Measurements from ENCODE around the gene PTPN2.

PTPN2 gene

DNA sequence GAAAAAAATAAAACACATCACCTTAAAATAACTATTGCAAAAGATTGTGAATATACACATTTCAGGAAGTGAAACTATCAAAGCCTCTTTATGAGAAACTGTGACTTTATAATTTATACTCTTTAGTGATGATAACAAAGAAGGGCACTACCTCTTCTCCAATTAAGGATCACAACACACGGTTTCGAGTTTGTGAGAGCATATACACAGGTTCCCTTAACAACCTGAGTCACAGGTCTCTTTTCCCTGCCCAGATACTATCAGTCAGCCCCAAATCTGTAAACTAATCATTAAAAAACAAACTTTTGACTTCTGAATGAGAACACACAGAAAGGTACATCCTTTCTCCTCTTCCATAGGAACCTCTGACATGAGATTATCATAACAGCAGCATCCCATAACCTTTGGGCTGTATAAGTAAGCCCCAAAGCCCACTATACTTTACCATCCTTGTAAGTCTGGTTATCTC, 44.9 kb downstream of the PTPN2 start:
- H3K4me3 Mint-ChIP-seq: peak overlapping the region; percentile 76
- peaks cover 32% of the 10 kb centered on the region for H3K36me3 Mint-ChIP-seq (ENCODE audit: low read depth)
- peaks cover 61% of the 10 kb centered on the region for H3K4me1 Mint-ChIP-seq (ENCODE audit: low read depth)
- no peaks in the 10 kb centered on the region for H3K9me3 Mint-ChIP-seq
- no peaks in the 10 kb centered on the region for H3K27me3 Mint-ChIP-seq (ENCODE audit: low read depth)
- peak overlapping the region; percentile 97 for H3K27ac Mint-ChIP-seq

DNA sequence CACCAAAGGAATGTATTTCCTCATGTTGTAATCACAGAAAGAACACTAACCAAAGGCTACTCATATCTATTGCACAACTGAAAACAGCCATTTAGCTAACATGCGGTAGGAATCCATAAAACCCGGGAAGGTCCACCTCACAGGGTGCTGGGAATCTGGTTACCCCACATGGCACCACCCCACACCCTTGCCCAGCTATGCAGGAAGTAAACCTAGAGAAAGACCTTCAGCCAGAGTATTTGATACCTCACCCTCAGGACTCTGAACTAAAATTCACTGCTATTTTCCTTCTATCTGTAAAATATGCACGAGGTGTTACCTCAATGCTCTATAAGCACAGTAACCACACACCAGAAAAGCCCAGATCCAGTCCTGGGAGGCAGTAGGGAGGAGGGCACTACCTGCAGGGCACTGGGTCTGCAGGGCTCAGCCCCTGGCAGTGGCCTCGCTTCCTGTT, 45.8 kb downstream of the PTPN2 start:
- no peaks in the 10 kb centered on the region for H3K27me3 Mint-ChIP-seq (ENCODE audit: low read depth)
- H3K27ac Mint-ChIP-seq: peak overlapping the region; percentile 94
- H3K4me3 Mint-ChIP-seq: peak overlapping the region; percentile 79
- H3K9me3 Mint-ChIP-seq: no peaks in the 10 kb centered on the region
- H3K36me3 Mint-ChIP-seq (ENCODE audit: low read depth): peaks cover 35% of the 10 kb centered on the region
- H3K4me1 Mint-ChIP-seq (ENCODE audit: low read depth): peaks cover 57% of the 10 kb centered on the region

DNA sequence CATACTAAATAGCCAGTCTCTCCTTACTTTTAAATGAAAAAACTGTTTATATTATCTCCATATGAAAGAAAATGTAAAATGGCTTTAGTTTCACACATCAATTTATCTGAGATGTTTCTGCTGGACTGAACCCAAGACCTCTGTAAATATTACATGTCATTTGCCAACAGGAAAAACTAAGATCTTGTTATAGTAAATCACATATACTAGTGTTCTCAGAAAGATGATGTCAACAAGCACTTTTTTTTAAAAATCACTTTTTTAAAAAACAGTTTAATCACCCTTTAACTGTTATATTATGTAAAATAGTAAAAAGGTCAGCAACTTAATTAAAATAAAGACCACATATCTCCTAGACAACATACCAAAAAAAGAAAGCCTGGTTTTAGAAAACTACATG, 46.3 kb downstream of the PTPN2 start:
- Mint-ChIP-seq H3K27ac (peak overlapping the region; percentile 94), H3K36me3 (ENCODE audit: low read depth) (peaks cover 37% of the 10 kb centered on the region), H3K4me1 (ENCODE audit: low read depth) (peaks cover 57% of the 10 kb centered on the region), H3K27me3 (ENCODE audit: low read depth) (no peaks in the 10 kb centered on the region), H3K9me3 (no peaks in the 10 kb centered on the region), H3K4me3 (peak overlapping the region; percentile 79)

DNA sequence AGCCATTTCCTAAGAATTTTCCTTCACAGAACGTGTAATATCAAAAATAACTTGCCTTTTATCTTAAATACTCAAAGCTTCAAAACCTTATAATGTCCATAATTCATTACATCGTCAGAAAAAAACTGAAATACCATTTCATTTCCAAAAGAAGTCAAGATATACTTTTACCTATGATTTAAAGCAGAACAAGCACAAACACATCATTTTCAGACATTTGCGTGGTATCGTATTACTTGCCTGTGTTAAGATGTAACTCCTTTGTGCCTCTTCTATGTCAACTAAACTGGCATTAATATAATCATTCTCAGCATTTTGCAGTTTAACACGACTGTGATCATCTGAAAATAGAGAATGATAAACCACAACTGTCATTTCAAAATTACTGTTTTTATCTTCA, 47.5 kb downstream of the PTPN2 start:
- Mint-ChIP-seq H3K27ac (no peak overlapping the region), H3K4me1 (ENCODE audit: low read depth) (peaks cover 51% of the 10 kb centered on the region), H3K9me3 (no peaks in the 10 kb centered on the region), H3K27me3 (ENCODE audit: low read depth) (no peaks in the 10 kb centered on the region), H3K4me3 (no peak overlapping the region), H3K36me3 (ENCODE audit: low read depth) (peaks cover 32% of the 10 kb centered on the region)

DNA sequence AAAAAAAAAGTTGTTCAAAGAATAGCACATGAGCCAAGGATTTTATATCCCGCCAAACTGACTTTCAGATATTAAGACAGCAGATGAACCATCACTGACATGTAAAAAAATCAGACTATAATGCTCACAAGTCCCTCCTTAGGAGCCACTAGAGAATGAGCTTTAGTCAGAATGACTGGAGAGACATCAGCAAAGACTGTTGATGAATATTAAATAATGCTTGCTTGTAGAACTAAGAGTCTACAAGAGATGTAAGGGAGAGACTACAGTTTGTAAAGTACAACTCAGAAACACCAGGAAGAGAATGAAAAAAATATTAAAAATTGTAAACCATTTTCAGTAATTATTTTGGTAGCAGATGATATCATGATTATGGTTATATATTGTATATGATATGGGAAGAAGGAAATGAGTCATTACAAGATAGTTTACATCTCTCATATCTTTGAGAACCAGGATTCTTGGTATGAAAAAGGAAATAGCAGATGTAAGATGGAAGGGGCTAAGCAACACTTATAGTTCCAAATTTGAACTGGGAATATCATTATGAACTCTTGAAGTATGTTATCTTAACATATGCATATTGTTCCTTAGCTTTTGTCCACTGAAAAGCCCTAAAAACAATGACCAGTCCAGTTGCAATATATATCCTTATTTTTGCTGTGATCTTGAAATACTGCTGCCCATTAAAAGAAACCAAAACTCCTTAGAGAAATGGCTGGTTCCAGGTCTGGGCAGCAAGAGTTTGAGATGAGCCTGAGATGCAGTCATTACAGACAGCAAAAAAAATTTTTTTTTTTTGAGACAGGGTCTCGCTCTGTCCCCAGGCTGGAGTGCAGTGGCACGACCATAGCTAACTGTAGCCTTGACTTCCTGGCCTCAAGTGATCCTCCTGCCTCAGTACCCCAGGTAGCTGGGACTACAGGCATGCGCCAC, 55.7 kb downstream of the PTPN2 start:
- H3K9me3 Mint-ChIP-seq: peaks cover 11% of the 10 kb centered on the region
- peaks cover 60% of the 10 kb centered on the region for H3K36me3 Mint-ChIP-seq (ENCODE audit: low read depth)
- H3K27ac Mint-ChIP-seq: peak overlapping the region; percentile 68
- peak overlapping the region; percentile 33 for H3K4me3 Mint-ChIP-seq
- H3K4me1 Mint-ChIP-seq (ENCODE audit: low read depth): peaks cover 31% of the 10 kb centered on the region
- H3K27me3 Mint-ChIP-seq (ENCODE audit: low read depth): no peaks in the 10 kb centered on the region

DNA sequence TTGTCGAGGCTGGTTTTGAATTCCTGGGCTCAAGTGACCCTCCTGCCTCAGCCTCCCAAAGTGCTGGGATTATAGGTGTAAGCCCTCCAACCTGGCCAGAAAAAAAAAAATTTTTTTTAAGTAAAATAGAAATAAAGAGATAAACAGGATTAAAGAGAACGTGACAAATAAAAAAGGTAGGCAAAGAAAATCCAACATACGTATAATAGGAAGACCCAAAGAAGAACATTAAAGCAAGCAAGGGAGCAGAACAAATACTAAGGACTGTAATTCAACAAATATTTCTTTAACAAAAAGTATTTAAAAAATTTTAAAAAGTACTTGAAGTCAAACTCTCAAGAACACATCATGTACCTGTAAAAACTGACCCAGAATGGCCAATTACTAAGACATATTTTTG, 56.4 kb downstream of the PTPN2 start:
- no peak overlapping the region for H3K4me3 Mint-ChIP-seq
- no peak overlapping the region for H3K27ac Mint-ChIP-seq
- peaks cover 11% of the 10 kb centered on the region for H3K9me3 Mint-ChIP-seq
- peaks cover 30% of the 10 kb centered on the region for H3K4me1 Mint-ChIP-seq (ENCODE audit: low read depth)
- peaks cover 61% of the 10 kb centered on the region for H3K36me3 Mint-ChIP-seq (ENCODE audit: low read depth)
- no peaks in the 10 kb centered on the region for H3K27me3 Mint-ChIP-seq (ENCODE audit: low read depth)

DNA sequence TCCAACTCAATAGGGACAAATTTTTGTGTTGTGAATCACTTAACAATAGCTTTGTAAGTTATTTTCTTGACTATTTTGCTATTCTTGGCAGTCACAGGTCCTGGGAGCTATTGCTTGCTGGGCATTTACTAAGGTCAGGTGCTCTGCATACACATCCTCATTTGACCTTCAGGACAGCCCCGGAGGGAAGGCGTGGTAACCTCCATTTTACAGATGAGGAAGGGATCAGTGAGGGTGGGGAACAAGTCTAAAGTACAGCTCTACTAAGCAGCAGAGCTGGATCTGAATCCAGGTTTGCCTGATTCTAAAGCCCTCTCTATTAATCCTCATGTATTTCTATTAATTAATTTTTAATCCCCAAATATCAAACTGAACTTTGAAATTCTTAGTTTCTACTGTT, 58.8 kb downstream of the PTPN2 start:
- H3K36me3 Mint-ChIP-seq (ENCODE audit: low read depth): peaks cover 63% of the 10 kb centered on the region
- peaks cover 38% of the 10 kb centered on the region for H3K4me1 Mint-ChIP-seq (ENCODE audit: low read depth)
- peaks cover 11% of the 10 kb centered on the region for H3K9me3 Mint-ChIP-seq
- no peak overlapping the region for H3K4me3 Mint-ChIP-seq
- H3K27me3 Mint-ChIP-seq (ENCODE audit: low read depth): no peaks in the 10 kb centered on the region
- H3K27ac Mint-ChIP-seq: no peak overlapping the region

DNA sequence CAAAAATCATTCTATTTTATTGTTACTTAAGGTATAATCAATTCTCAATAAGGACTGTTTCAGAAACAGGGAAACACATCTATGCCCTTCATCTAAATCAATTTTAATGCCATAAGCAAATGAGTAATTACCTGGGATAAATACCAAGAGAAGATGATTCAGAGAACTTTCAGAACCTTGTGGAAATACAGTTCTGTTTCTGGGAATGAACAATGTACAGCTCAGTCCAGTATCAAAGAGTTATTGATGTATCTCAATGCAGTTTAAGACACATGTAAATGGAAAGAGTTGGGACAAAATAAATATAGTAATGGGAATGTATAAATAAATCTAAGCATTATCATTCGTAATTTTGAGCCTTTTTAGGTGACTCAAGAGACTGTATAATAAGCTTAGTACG, 60.1 kb downstream of the PTPN2 start:
- no peak overlapping the region for H3K4me3 Mint-ChIP-seq

DNA sequence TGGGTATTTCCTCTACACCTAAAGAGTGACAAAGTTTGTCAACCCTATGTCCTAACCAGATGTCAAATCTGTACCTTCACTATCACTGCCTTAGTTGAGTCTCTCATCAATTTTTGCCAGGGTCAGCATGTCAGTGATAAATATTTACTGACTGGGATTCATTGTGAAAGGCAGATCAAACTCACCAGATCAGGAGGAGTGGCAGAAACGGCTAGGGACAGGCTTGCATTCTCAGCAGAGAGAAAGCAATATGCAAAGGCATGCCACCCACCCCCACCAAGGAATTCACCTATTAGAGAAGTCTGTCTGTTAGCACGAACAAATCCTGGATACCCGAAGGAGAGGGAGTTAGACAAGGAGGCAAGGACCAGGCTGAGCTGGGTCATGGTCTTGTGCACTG, 62.6 kb downstream of the PTPN2 start:
- H3K9me3 Mint-ChIP-seq: no peaks in the 10 kb centered on the region
- H3K27ac Mint-ChIP-seq: peak overlapping the region; percentile 16
- H3K27me3 Mint-ChIP-seq (ENCODE audit: low read depth): no peaks in the 10 kb centered on the region
- H3K36me3 Mint-ChIP-seq (ENCODE audit: low read depth): peaks cover 61% of the 10 kb centered on the region
- peaks cover 46% of the 10 kb centered on the region for H3K4me1 Mint-ChIP-seq (ENCODE audit: low read depth)
- no peak overlapping the region for H3K4me3 Mint-ChIP-seq

More for the DNA sequence above, 60.1 kb downstream of the PTPN2 start:
- H3K36me3 Mint-ChIP-seq (ENCODE audit: low read depth): peaks cover 59% of the 10 kb centered on the region
- H3K27me3 Mint-ChIP-seq (ENCODE audit: low read depth): no peaks in the 10 kb centered on the region
- H3K27ac Mint-ChIP-seq: no peak overlapping the region
- H3K9me3 Mint-ChIP-seq: peaks cover 11% of the 10 kb centered on the region
- H3K4me1 Mint-ChIP-seq (ENCODE audit: low read depth): peaks cover 49% of the 10 kb centered on the region

DNA sequence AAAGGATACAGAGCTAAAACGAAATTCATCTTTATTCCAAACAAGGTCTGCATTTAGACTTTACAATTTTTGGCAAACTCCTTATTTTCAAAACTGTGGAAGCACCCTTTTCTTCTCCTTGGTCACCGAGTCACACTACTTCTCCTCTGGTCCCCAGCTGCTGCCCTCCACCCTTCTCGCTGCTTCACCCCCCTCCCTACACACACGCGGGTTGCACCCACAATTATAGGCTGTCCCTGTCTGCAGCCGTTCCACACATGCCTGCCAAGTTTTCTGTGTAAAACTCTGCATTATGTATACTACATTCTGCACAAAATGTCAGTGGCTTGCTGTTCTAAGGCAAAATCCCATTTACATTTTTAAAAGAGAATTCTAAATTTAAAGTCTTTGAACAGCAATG, 63.5 kb downstream of the PTPN2 start:
- Mint-ChIP-seq H3K4me3 (peak overlapping the region; percentile 25), H3K9me3 (no peaks in the 10 kb centered on the region), H3K36me3 (ENCODE audit: low read depth) (peaks cover 66% of the 10 kb centered on the region), H3K27ac (peak overlapping the region; percentile 64), H3K4me1 (ENCODE audit: low read depth) (peaks cover 46% of the 10 kb centered on the region), H3K27me3 (ENCODE audit: low read depth) (no peaks in the 10 kb centered on the region)

DNA sequence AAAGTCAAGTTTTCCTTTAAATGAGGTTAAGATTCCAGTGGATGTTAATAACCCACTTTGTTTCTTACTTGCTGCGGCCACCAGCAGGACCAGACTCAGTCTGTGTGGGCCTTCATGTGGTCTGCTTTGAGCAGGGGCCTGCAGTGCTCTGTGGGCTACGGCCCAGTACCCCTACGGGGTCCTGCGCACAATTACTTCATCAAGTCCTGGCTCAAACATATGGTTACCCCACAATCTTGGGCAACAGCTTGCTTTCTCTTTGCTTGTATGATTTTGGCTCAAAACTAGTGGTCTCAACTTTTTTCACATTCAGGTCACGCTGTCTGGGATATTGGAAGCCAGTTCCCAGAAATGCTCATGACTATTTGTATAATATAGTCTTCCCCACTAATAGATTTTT, 64.2 kb downstream of the PTPN2 start:
- no peaks in the 10 kb centered on the region for H3K9me3 Mint-ChIP-seq
- H3K36me3 Mint-ChIP-seq (ENCODE audit: low read depth): peaks cover 61% of the 10 kb centered on the region
- no peaks in the 10 kb centered on the region for H3K27me3 Mint-ChIP-seq (ENCODE audit: low read depth)
- H3K4me3 Mint-ChIP-seq: peak overlapping the region; percentile 12
- peak overlapping the region; percentile 64 for H3K27ac Mint-ChIP-seq
- peaks cover 43% of the 10 kb centered on the region for H3K4me1 Mint-ChIP-seq (ENCODE audit: low read depth)

DNA sequence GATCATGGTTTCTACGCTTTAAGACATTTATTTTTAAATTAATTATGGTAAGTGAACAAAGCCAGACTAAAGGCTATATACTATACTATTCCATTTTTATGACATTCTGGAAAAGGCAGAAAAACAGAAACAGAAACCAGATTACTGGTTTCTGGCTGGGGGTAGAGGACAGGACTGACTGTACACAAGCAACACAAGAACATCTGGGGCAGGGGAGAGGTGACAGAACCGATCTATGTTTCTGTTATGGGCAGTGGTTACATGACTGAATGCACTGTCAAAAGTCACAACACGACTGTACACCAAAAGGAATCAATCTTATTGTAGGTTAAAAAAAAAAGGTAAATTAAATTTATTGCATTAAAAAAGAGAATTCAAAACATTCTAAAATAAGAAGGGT, 64.7 kb downstream of the PTPN2 start:
- Mint-ChIP-seq H3K27me3 (ENCODE audit: low read depth) (no peaks in the 10 kb centered on the region), H3K4me1 (ENCODE audit: low read depth) (peaks cover 41% of the 10 kb centered on the region), H3K27ac (peak overlapping the region; percentile 64), H3K9me3 (no peaks in the 10 kb centered on the region), H3K36me3 (ENCODE audit: low read depth) (peaks cover 61% of the 10 kb centered on the region), H3K4me3 (peak overlapping the region; percentile 12)

DNA sequence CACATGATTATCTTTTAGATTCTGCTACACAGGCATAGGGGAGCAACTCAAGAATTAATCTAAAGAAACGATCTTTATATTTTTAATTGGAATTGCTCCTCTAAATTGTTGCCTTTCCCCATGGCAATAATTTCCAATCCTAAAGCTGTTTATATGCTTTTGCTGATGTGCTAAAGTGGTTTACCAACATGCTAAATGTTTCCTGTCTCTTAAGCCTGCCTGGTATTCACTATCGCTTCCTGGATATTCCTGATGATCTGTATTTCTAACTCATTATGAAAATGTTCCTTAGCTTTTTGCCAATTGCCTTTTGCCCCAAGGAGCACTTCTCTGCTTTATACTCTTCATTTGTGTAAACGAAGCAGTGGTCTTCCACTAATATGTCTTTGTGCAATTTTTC, 65.8 kb downstream of the PTPN2 start:
- H3K9me3 Mint-ChIP-seq: no peaks in the 10 kb centered on the region
- peaks cover 36% of the 10 kb centered on the region for H3K4me1 Mint-ChIP-seq (ENCODE audit: low read depth)
- peak overlapping the region; percentile 63 for H3K27ac Mint-ChIP-seq

DNA sequence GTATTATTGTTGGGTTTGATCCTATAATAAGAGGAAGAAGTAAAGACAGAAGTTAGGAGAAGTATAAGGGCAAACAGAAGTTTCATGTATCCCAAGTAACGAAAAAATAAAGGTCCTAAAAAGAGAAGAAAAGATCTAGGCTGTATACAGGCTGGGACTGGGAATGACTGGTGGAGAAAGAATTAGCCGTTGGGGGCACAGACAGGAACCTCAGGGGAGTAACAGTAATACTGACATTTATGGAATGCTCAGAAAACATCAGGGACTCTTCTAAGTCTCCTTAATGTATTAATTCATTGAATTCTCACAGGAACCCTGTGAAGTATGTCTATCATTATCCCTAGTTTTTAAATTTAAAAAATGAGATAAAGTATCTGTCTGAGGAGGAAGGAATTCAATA, 67.6 kb downstream of the PTPN2 start:
- H3K27me3 Mint-ChIP-seq (ENCODE audit: low read depth): no peaks in the 10 kb centered on the region
- H3K4me3 Mint-ChIP-seq: no peak overlapping the region
- H3K4me1 Mint-ChIP-seq (ENCODE audit: low read depth): peaks cover 26% of the 10 kb centered on the region
- H3K9me3 Mint-ChIP-seq: no peaks in the 10 kb centered on the region
- no peak overlapping the region for H3K27ac Mint-ChIP-seq
- H3K36me3 Mint-ChIP-seq (ENCODE audit: low read depth): peaks cover 51% of the 10 kb centered on the region

More for the DNA sequence above, 65.8 kb downstream of the PTPN2 start:
- Mint-ChIP-seq H3K4me3 (no peak overlapping the region), H3K27me3 (ENCODE audit: low read depth) (no peaks in the 10 kb centered on the region), H3K36me3 (ENCODE audit: low read depth) (peaks cover 61% of the 10 kb centered on the region)

Measured in T-helper 1 cell treated with Interleukin-12 subunit alpha and Interleukin-12 subunit beta and Interleukin-4 antibody, amounts not matched to agents 30 μg/mL and 1 μg/mL, for 36 hours (primary cell).